NCI-H1092 treated with DMSO at 0.1 percent for 48 hours (cell line): ENCODE data around the gene SEMA4B.
"Not testable (repeated sequence)": the region's sequence is repeated elsewhere in the genome, so short reads cannot be mapped to it uniquely, and the experiment has no call there.

Source experiments
- DNase-seq: peaks from one replicate; lab custom pipeline; 2025; lab: John Stamatoyannopoulos, UW

The SEMA4B gene

DNA sequence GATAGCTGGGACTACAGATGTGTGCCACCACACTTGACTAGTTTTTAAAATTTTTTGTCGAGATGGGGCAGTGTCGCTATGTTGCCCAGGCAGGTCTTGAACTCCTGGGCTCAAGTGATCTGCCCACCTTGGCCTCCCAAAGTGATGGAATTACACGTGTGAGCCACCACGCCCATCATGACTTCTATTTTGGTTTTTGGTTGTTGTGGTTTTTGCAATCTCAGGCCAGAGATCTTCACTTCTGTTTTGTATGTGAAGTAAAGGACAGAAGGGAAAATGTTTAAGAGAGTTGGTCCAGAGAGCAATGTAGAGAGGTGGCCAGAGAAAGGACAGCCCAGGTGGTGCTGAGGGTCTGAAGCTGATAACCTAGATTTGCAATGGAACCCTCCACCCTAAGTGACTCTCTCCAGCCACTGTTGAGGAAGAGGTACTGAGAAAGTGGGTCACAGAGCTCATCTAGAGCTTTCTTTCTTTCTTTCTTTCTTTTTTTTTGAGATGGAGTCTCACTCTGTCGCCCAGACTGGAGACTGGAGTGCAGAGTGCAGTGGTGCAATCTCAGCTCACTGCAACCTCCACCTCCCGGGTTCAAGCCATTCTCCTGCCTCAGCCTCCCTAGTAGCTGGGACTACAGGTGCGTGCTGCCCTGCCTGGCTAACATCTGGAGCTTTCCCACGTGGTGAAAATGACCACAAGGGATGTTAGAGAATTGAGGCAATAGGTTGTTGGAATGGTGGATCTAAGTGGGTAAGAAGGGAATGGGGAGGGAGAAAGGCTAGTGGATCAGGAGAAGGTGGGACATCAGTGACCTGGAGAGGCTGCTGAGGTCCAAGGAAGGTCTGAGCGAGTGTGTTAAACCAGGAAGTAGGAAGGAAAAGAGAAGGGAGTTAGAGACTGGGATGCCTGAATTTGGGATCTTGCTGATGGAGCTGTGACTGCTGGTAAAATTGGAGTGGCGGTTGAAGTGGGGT, 22.4 kb upstream of the SEMA4B start:
- no peak for DNase-seq

DNA sequence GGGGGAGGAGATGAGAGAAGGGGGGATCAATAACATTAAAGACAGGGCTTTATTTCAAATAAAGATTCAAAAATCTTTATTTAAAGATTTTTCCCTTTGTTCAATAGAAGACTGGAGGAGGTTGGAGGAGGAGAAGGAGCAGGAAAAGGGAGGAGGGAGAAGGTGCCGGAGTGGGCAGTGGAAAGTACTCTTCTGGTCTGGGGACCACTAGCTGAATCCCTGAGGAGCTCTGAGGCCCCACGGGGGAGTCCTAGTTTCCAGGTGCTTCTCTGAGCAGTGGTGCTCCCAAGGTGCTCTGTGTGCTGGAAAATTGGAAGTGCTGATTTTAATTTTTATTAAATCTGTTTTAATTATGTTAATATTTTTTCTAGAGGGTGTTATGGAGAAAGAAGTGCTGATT, 19.4 kb upstream of the SEMA4B start:
- no peak for DNase-seq

- DNase-seq: peak; percentile 31
Observed at GRCh38 chr15:90184119-90184785, 16.9 kb upstream of the SEMA4B start.

- peak; percentile 86 for DNase-seq
Observed at GRCh38 chr15:90184786-90185704, 16.1 kb upstream of the SEMA4B start.

- no peak for DNase-seq
Observed at GRCh38 chr15:90187257-90187868, 13.8 kb upstream of the SEMA4B start.

- not testable (repeated sequence) for DNase-seq
Observed at GRCh38 chr15:90188065-90188464, 13.1 kb upstream of the SEMA4B start.

- no peak for DNase-seq
Observed at GRCh38 chr15:90188914-90189748, 12.0 kb upstream of the SEMA4B start.

DNA sequence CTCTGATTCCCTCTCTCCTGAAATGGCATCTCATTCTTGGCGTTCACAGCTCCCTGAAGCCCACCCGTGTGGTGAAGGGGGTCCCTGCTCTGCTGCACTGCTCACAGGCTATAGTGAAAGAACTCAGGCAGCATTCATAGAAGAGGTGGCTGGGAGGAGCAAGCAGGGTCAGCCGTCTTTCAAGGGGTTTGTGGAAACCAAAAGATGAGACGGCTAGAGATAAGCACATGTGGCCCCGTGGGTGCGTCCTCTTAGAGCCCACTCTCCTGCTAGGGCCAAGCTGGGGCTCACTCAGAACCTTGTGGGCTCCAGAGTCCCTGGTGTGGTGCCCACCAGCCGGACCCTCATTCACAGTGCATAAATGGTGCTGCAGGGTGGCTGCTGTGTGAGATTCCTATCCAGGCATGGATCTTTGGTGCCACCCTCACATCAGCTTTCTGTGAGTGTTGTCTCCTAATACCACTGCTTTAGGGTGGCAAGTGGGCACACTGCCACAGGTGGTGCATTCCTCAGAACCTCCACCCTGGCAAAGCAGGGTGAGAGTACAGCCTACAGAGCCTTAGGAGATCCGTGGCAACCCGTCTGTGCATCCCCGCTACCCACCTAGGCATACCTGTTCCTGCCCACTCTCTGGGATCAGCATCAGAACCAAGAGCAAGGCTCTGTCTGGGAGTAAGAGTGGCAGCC, 11.2 kb upstream of the SEMA4B start:
- no peak for DNase-seq

DNA sequence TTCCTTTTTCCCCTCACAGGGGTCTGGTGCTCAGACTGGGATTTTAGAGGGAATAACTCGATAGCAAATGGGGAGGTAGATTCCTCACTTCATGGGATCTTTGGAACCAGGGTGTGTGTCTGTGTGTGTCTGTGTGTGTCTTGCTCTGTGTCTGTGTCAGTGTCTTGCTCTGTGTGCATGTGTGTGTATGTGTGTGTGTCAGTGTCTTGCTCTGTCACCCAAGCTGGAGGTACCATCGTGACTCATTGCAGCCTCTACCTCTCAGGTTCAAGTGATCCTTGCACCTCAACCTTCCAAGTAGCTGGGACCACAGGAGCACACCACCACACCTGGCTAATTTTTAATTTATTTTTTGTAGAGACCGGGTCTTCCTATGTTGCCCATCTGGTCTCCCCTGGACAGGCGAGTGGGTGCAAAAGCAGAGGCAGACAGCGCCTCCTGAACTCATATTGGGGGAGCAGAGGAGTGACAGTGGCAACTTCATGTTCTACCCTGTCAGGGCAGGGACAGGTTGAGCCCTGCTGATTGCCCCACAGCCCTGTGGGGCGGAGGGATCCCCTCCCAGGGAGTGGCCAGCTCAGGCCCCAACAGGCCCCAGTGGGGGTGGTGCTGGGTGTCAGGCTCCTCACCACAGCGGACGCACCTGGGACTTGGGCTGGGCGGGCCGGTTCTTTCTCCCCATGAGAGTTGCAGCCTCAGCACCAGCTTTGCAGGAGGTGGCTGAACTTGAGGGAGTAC, 10.4 kb upstream of the SEMA4B start:
- no peak for DNase-seq

- DNase-seq: no peak
Observed at GRCh38 chr15:90191344-90191687, 9.8 kb upstream of the SEMA4B start.

DNA sequence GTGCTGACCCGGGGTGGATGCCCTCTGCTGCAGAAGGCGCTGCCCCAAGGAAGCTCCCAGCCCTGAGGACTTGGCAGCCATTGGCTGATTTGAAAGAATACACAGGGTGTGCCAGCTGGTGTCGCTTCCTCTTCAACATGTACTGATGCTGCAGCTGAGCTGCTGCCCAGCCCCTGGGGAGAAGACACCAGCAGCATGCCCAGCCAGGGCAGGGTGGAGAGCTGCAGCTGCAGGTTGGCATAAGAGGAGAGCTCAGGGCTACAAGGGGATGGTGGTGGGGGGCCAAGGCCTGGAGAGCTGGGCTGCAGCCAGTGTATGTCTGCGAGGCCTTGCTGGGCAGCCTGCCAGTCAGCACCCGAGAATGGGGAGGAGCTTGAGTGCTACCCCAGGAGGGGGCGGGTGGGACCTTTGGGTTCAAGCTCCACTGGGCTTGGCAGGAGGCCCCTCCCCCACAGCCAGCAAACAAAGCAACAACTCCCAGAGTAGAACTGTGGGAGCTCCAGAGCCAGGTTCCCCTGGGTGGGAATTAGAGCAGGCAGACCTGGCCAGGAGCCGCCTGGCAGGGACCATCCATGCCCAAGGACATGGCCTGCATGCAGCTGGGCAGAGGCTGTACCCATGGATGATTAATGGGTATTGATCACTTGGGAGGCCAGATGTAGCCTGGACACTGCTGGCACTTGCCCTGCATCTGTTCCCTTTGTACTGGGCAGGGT, 9.2 kb upstream of the SEMA4B start:
- peak; percentile 94 for DNase-seq

GRCh38 chr15:90192961-90193786, 8.0 kb upstream of the SEMA4B start:
- no peak for DNase-seq

DNA sequence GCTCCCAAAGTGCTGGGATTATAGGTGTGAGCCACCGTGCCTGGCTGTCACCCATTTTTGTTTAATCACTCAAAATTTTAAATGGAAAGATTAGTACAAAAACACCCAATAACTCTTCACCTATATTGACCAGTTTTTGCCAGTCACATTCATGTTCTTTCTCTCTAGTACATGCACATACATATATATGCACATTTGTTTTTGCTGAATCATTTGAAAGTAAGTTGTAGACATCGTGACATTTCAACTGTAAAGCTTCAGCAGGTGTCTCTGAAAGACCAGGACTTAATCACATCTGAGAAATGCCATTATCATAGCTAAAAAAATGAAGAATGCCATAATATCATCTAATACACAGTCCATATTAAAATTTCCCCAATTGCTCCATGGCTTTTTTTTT, 6.5 kb upstream of the SEMA4B start:
- DNase-seq: no peak

- no peak for DNase-seq
Observed at GRCh38 chr15:90200534-90201129, 498 bp upstream of the SEMA4B start.

- DNase-seq: no peak
Observed at GRCh38 chr15:90201944-90202375, 830 bp downstream of the SEMA4B start.

GRCh38 chr15:90202929-90203328, 1.8 kb downstream of the SEMA4B start:
- DNase-seq: no peak

DNA sequence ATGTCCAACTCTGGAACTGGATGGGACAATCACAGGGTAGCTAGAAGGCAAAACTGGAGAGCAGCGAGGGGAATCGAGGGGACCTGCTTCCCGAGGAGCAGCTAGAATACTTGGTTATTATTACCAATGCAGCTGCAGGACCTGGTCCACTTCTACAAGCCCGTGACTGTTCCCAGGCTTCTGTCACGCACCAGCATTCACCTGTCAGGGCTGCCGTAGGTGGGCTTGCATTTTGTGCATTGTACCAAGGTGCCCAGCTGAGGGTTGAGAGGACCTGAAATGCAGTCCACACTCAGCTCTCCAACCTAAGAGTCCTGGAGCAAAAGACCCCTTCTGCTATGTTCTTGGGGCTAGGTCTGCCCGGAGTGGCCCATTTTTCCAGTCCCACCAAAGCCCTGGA, 2.3 kb downstream of the SEMA4B start:
- no peak for DNase-seq

DNA sequence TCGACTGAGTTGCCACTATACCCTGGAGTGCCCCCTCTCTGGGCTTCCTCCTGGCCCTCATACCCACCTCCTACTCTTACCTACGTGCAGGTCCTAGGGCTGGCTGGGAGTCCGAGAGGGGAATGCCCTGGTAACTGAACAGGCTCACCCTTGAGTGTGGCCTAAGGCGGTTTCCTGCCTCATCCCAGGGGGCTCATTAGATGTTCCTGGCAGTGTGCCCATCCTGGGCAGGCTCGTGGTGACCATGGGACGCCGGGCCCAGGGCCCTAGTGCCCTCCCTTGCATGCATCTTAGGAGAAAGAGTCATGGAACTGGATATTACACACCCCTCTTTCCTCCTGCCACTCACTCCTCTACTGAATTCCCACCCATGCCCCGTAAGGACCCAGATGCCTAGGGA, 2.8 kb downstream of the SEMA4B start:
- DNase-seq: no peak
